ENCODE data around the gene MRPL36. TPM values are rescaled to one million over a fixed set of nuclear protein-coding genes. Genes with fewer than 3 reads are reported as not detected.
"Not testable (repeated sequence)": the region's sequence is repeated elsewhere in the genome, so short reads cannot be mapped to it uniquely, and the experiment has no call there.

The MRPL36 gene
- total RNA-seq: 10 to 100 TPM; 26.6 to 33.7 TPM
- long read RNA-seq, transcript MRPL36-202 (2 exons, 610 nt): minor isoform, 11 of 27 reads
- long read RNA-seq, transcript MRPL36-204 (2 exons, 686 nt): major isoform, 13 of 27 reads
- long read RNA-seq, partial matches to known transcripts: 0 of 27 reads
- long read RNA-seq, other reads (novel, unspliced or antisense): 3 of 27 reads

- intact Hi-C loops (cut with DNase I, micrococcal nuclease): no loop called here
Observed at GRCh38 chr5:1799602-1800471, at the start of gene MRPL36. Gene MRPL36 (minus strand): TSS chr5:1799837. CDS start chr5:1798935, 902 bp downstream.

GRCh38 chr5:1847611-1848010 is 48.0 kb upstream of the MRPL36 start:
- intact Hi-C loops (cut with DNase I, micrococcal nuclease): no loop called here
- no peak for ATAC-seq
- no peak for DNase-seq

More at GRCh38 chr5:1799602-1800471, at the start of gene MRPL36:
- ATAC-seq (peak; percentile 85), DNase-seq (peak; percentile 88 to 96)

GRCh38 chr5:1847056-1847455 is 47.4 kb upstream of the MRPL36 start:
- DNase-seq: no peak
- no peak for ATAC-seq
- intact Hi-C loops (cut with DNase I, micrococcal nuclease): no loop called here

- intact Hi-C loops (cut with DNase I, micrococcal nuclease): no loop called here
- ATAC-seq (no peak), DNase-seq (no peak)
Observed at GRCh38 chr5:1846583-1846982, 46.9 kb upstream of the MRPL36 start.

- no peak for DNase-seq
- intact Hi-C loops (cut with DNase I, micrococcal nuclease): no loop called here
- ATAC-seq: no peak
Observed at GRCh38 chr5:1845696-1846095, 46.1 kb upstream of the MRPL36 start.

- ATAC-seq (no peak), DNase-seq (no peak)
- intact Hi-C loops (cut with DNase I, micrococcal nuclease): no loop called here
Observed at GRCh38 chr5:1844708-1845436, 45.2 kb upstream of the MRPL36 start.

GRCh38 chr5:1843761-1844160 is 44.1 kb upstream of the MRPL36 start:
- ATAC-seq; intact Hi-C loops (cut with DNase I, micrococcal nuclease); DNase-seq: not testable (repeated sequence)

GRCh38 chr5:1842004-1842819 is 42.6 kb upstream of the MRPL36 start:
- peak; percentile 55 for ATAC-seq
- DNase-seq: no peak
- intact Hi-C loops (cut with DNase I, micrococcal nuclease): no loop called here

GRCh38 chr5:1840741-1841521 is 41.3 kb upstream of the MRPL36 start:
- DNase-seq: no peak
- intact Hi-C loops (cut with DNase I, micrococcal nuclease): no loop called here
- no peak for ATAC-seq

- intact Hi-C loops (cut with DNase I, micrococcal nuclease): no loop called here
- DNase-seq (no peak), ATAC-seq (no peak)
Observed at GRCh38 chr5:1840071-1840547, 40.5 kb upstream of the MRPL36 start.

- intact Hi-C loops (cut with DNase I, micrococcal nuclease): no loop called here
- ATAC-seq: no peak
- no peak for DNase-seq
Observed at GRCh38 chr5:1838013-1838412, 38.4 kb upstream of the MRPL36 start.

GRCh38 chr5:1836891-1837880 is 37.5 kb upstream of the MRPL36 start:
- DNase-seq: no peak
- ATAC-seq: no peak
- intact Hi-C loops (cut with DNase I, micrococcal nuclease): no loop called here

GRCh38 chr5:1836176-1836890 is 36.7 kb upstream of the MRPL36 start:
- ATAC-seq (no peak), DNase-seq (no peak)

GRCh38 chr5:1835431-1835830 is 35.8 kb upstream of the MRPL36 start:
- DNase-seq (no peak), ATAC-seq (no peak)
- intact Hi-C loops (cut with DNase I, micrococcal nuclease): no loop called here

More at GRCh38 chr5:1836176-1836890, 36.7 kb upstream of the MRPL36 start:
- intact Hi-C loops (cut with DNase I, micrococcal nuclease): no loop called here

- no peak for DNase-seq
- no peak for ATAC-seq
- intact Hi-C loops (cut with DNase I, micrococcal nuclease): no loop called here
Observed at GRCh38 chr5:1834721-1835429, 35.2 kb upstream of the MRPL36 start.

All from left colon (tissue), 2 donors.